Activated CD8-positive, alpha-beta T cell treated with anti-CD3 and anti-CD28 coated beads for 36 hours (primary cell): ENCODE data around the gene ESF1. TPM values are rescaled to one million over a fixed set of nuclear protein-coding genes. Genes with fewer than 3 reads are reported as not detected.

Experiments
- ATAC-seq: fragments of 200-7000 bp; cut with Tn5 transposase; one replicate; pipeline ENCODE4 v1.10.0; 2021; ENCODE audit warnings: mild to moderate bottlenecking, moderate library complexity
- CTCF ChIA-PET: fragments of 350-600 bp; sonication (Branson Sonifier 250); formaldehyde crosslinking; loops from one replicate; lab custom pipeline; 2021; ENCODE audit warnings: antibody characterized with exemption; lab: Charles Lee
- POLR2A ChIA-PET: fragments of 350-600 bp; sonication (Branson Sonifier 250); formaldehyde crosslinking; loops from one replicate; lab custom pipeline; 2021; ENCODE audit warnings: antibody characterized with exemption; lab: Charles Lee
- DNase-seq: peaks from one replicate; pipeline ENCODE4 v3.0.0-alpha.2; 2020
- H3K27ac Mint-ChIP-seq: one replicate; pipeline ENCODE4 v1.8.0; 2021; ENCODE audit warnings: mild to moderate bottlenecking, mixed read lengths
- H3K27me3 Mint-ChIP-seq: one replicate; pipeline ENCODE4 v1.8.0; 2021; ENCODE audit warnings: mixed read lengths
- H3K36me3 Mint-ChIP-seq: one replicate; pipeline ENCODE4 v1.8.0; 2021; ENCODE audit warnings: low read depth, mixed read lengths
- H3K4me1 Mint-ChIP-seq: one replicate; pipeline ENCODE4 v1.8.0; 2021; ENCODE audit warnings: low read depth, mixed read lengths
- H3K4me3 Mint-ChIP-seq: one replicate; pipeline ENCODE4 v1.8.0; 2021; ENCODE audit warnings: mild to moderate bottlenecking, moderate library complexity, mixed read lengths
- H3K9me3 Mint-ChIP-seq: one replicate; pipeline ENCODE4 v1.8.0; 2021; ENCODE audit warnings: mixed read lengths
- CTCF ChIP-seq: fragments of 200-600 bp; IDR thresholded peaks from one replicate; pipeline ENCODE4 v1.8.0; 2022; ENCODE audit warnings: antibody characterized with exemption, mild to moderate bottlenecking
- intact Hi-C: fragments of 100-400 bp; cut with micrococcal nuclease; formaldehyde crosslinking; loops from one replicate; pipeline ENCODE4 v1.10.0; 2022
- total RNA-seq, 2 experiments: library from RNA; stranded (reverse); gene quantifications; one replicate each; pipeline ENCODE4 v1.2.3, GENCODE V29; 2021

The ESF1 gene
- total RNA-seq, 2 experiments from 2014 or later = 19.9 to 20.4 TPM

- POLR2A ChIA-PET = no interaction called here
- no peak overlapping the region for H3K4me3 Mint-ChIP-seq
- no peak overlapping the region for H3K27ac Mint-ChIP-seq
- CTCF ChIA-PET = no interaction called here
- no peaks in the 10 kb centered on the region for H3K36me3 Mint-ChIP-seq
- H3K4me1 Mint-ChIP-seq = peaks cover 4% of the 10 kb centered on the region
- TF ChIP-seq CTCF = no peak
- intact Hi-C loops = no loop called here
- no peak for ATAC-seq
- peaks cover 6% of the 10 kb centered on the region for H3K27me3 Mint-ChIP-seq
- H3K9me3 Mint-ChIP-seq = no peaks in the 10 kb centered on the region
- no peak for DNase-seq
Measured at GRCh38 chr20:13683833-13684232, 100.9 kb downstream of the ESF1 start.

GRCh38 chr20:13681248-13682125 lies 103.2 kb downstream of the ESF1 start:
- Mint-ChIP-seq H3K27ac (no peak overlapping the region), H3K9me3 (no peaks in the 10 kb centered on the region), H3K4me1 (peaks cover 4% of the 10 kb centered on the region), H3K4me3 (no peak overlapping the region), H3K36me3 (no peaks in the 10 kb centered on the region), H3K27me3 (peaks cover 6% of the 10 kb centered on the region)
- no peak for ATAC-seq
- no peak for TF ChIP-seq CTCF
- intact Hi-C loops = no loop called here
- POLR2A ChIA-PET = no interaction called here
- CTCF ChIA-PET = no interaction called here
- DNase-seq = no peak

- no peaks in the 10 kb centered on the region for H3K4me1 Mint-ChIP-seq
- intact Hi-C loops = no loop called here
- no peak for ATAC-seq
Measured at GRCh38 chr20:13678944-13679343, 105.8 kb downstream of the ESF1 start.

GRCh38 chr20:13677241-13677640 lies 107.5 kb downstream of the ESF1 start:
- intact Hi-C loops = no loop called here
- Mint-ChIP-seq H3K4me3 (no peak overlapping the region), H3K9me3 (no peaks in the 10 kb centered on the region), H3K27me3 (no peaks in the 10 kb centered on the region), H3K27ac (no peak overlapping the region), H3K36me3 (no peaks in the 10 kb centered on the region), H3K4me1 (no peaks in the 10 kb centered on the region)
- POLR2A ChIA-PET = no interaction called here
- no peak for TF ChIP-seq CTCF
- CTCF ChIA-PET = no interaction called here
- ATAC-seq (no peak), DNase-seq (no peak)

More at GRCh38 chr20:13678944-13679343, 105.8 kb downstream of the ESF1 start:
- no peak overlapping the region for H3K4me3 Mint-ChIP-seq
- no peaks in the 10 kb centered on the region for H3K9me3 Mint-ChIP-seq
- DNase-seq = no peak
- TF ChIP-seq CTCF = no peak
- CTCF ChIA-PET = no interaction called here
- no peaks in the 10 kb centered on the region for H3K36me3 Mint-ChIP-seq
- POLR2A ChIA-PET = no interaction called here
- no peak overlapping the region for H3K27ac Mint-ChIP-seq
- peaks cover 3% of the 10 kb centered on the region for H3K27me3 Mint-ChIP-seq

- TF ChIP-seq CTCF = no peak
- Mint-ChIP-seq H3K9me3 (no peaks in the 10 kb centered on the region), H3K27ac (no peak overlapping the region), H3K36me3 (no peaks in the 10 kb centered on the region), H3K27me3 (no peaks in the 10 kb centered on the region), H3K4me3 (no peak overlapping the region), H3K4me1 (no peaks in the 10 kb centered on the region)
- POLR2A ChIA-PET = no interaction called here
- DNase-seq = no peak
- CTCF ChIA-PET = no interaction called here
- no peak for ATAC-seq
- intact Hi-C loops = no loop called here
Measured at GRCh38 chr20:13676682-13677081, 108.0 kb downstream of the ESF1 start.
